H1 (cell line): ENCODE measurements around the gene DCDC2. TPM values are rescaled to one million over a fixed set of nuclear protein-coding genes. Genes with fewer than 3 reads are reported as not detected.

Source experiments
- CEBPB ChIP-seq: IDR thresholded peaks from 2 replicates; pipeline ENCODE4 v1.6.1; 2012; ENCODE audit warnings: low read depth, low read length
- GABPA ChIP-seq: IDR thresholded peaks from 2 replicates; pipeline ENCODE4 v1.6.1; 2011; ENCODE audit warnings: mild to moderate bottlenecking, low read length, moderate library complexity, borderline replicate concordance; ENCODE audit not compliant: insufficient read depth
- SIRT6 ChIP-seq: IDR thresholded peaks from one replicate; pipeline ENCODE4 v1.7.1; 2012; ENCODE audit warnings: low read length, inconsistent platforms
- TBP ChIP-seq: IDR thresholded peaks from 2 replicates; pipeline ENCODE4 v1.6.1; 2011; ENCODE audit warnings: low read depth, low read length, improper control_type of control experiment
- YY1 ChIP-seq: IDR thresholded peaks from 2 replicates; pipeline ENCODE4 v1.6.1; 2011; ENCODE audit warnings: low read depth, mild to moderate bottlenecking, low read length
- polyA plus RNA-seq, 7 experiments: library from polyadenylated mRNA; depleted of rRNA in 3 of 7; stranded (reverse) in 5 of 7; unstranded in 2 of 7; fragments of >200 nt in 5 of 7; fragments of 200-250 nt in 2 of 7; gene quantifications; 1 replicate in 5 of 7; 2 replicates in 1 of 7; 4 replicates in 1 of 7; pipeline versions ENCODE4 v1.2.1 to v1.2.3, GENCODE V29; 2011 to 2013; ENCODE audit warnings: missing spikeins in 2 of 7, mixed read lengths in 2 of 7
- total RNA-seq: library from RNA; stranded (reverse); fragmentation: NEBNext Ultra II Directional; extraction: Animal tissue kit (Norgen Biotek cat#: 25700); gene quantifications from 2 replicates; pipeline ENCODE4 v1.2.1, GENCODE V29; 2021
- TF ChIP-seq, protein P1 (sequence below): fragments of 300-600 bp; sonication (generic); IDR thresholded peaks from 2 replicates; pipeline ENCODE4 v1.7.1; 2012; ENCODE audit warnings: low read length, moderate library complexity, mild to moderate bottlenecking, inconsistent platforms; ENCODE audit not compliant: insufficient replicate concordance
- TF ChIP-seq, protein P2 (sequence below), 3 experiments: IDR thresholded peaks; 1 replicate in 2 of 3; 2 replicates in 1 of 3; pipeline versions ENCODE4 v1.5.1 to v1.6.1; 2011; ENCODE audit warnings: low read length in 3 of 3, mild to moderate bottlenecking in 3 of 3, inconsistent platforms in 2 of 3, low read depth in 1 of 3, moderate library complexity in 1 of 3; ENCODE audit not compliant: insufficient read depth in 1 of 3; ENCODE audit errors: control extremely low read depth in 1 of 3
- TF ChIP-seq, protein P3 (sequence below): IDR thresholded peaks from 2 replicates; pipeline ENCODE4 v1.6.1; 2012; ENCODE audit warnings: inconsistent platforms

The DCDC2 gene
- total and polyA plus RNA-seq, 2 of the 8 experiments (the other 6 are each of a cell fraction or from before 2014, with no cell fraction given) = 0.03 to 0.15 TPM

DNA sequence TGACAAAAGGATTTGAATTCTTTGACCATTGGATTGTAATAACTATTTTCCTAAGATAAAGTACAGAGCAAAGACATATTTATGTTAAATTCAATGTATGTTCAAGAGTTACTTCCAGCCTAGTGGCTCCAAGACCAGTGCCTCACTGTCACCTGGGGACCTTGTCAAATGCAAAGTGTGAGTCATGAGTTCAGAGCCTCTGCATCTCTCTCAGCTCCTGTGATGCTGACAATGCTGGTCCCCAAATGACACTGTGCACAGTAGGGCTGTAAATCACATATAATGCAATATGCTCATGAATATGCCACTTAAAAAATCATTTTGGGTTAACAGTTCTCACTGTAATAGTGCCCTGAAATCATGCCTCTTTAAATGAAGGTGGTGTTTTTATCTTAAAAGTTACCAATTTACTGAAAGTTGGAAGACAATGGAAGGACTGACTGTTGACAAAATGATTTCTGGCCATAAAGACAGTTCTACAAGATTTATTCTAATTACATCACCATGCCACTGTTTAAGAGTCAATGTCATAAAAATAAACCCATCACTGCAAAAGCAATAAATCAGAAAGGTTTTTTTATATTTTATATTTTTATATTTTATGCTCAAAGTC, 169.8 kb downstream of the DCDC2 start (continued):
- TF ChIP-seq, protein P1, sequence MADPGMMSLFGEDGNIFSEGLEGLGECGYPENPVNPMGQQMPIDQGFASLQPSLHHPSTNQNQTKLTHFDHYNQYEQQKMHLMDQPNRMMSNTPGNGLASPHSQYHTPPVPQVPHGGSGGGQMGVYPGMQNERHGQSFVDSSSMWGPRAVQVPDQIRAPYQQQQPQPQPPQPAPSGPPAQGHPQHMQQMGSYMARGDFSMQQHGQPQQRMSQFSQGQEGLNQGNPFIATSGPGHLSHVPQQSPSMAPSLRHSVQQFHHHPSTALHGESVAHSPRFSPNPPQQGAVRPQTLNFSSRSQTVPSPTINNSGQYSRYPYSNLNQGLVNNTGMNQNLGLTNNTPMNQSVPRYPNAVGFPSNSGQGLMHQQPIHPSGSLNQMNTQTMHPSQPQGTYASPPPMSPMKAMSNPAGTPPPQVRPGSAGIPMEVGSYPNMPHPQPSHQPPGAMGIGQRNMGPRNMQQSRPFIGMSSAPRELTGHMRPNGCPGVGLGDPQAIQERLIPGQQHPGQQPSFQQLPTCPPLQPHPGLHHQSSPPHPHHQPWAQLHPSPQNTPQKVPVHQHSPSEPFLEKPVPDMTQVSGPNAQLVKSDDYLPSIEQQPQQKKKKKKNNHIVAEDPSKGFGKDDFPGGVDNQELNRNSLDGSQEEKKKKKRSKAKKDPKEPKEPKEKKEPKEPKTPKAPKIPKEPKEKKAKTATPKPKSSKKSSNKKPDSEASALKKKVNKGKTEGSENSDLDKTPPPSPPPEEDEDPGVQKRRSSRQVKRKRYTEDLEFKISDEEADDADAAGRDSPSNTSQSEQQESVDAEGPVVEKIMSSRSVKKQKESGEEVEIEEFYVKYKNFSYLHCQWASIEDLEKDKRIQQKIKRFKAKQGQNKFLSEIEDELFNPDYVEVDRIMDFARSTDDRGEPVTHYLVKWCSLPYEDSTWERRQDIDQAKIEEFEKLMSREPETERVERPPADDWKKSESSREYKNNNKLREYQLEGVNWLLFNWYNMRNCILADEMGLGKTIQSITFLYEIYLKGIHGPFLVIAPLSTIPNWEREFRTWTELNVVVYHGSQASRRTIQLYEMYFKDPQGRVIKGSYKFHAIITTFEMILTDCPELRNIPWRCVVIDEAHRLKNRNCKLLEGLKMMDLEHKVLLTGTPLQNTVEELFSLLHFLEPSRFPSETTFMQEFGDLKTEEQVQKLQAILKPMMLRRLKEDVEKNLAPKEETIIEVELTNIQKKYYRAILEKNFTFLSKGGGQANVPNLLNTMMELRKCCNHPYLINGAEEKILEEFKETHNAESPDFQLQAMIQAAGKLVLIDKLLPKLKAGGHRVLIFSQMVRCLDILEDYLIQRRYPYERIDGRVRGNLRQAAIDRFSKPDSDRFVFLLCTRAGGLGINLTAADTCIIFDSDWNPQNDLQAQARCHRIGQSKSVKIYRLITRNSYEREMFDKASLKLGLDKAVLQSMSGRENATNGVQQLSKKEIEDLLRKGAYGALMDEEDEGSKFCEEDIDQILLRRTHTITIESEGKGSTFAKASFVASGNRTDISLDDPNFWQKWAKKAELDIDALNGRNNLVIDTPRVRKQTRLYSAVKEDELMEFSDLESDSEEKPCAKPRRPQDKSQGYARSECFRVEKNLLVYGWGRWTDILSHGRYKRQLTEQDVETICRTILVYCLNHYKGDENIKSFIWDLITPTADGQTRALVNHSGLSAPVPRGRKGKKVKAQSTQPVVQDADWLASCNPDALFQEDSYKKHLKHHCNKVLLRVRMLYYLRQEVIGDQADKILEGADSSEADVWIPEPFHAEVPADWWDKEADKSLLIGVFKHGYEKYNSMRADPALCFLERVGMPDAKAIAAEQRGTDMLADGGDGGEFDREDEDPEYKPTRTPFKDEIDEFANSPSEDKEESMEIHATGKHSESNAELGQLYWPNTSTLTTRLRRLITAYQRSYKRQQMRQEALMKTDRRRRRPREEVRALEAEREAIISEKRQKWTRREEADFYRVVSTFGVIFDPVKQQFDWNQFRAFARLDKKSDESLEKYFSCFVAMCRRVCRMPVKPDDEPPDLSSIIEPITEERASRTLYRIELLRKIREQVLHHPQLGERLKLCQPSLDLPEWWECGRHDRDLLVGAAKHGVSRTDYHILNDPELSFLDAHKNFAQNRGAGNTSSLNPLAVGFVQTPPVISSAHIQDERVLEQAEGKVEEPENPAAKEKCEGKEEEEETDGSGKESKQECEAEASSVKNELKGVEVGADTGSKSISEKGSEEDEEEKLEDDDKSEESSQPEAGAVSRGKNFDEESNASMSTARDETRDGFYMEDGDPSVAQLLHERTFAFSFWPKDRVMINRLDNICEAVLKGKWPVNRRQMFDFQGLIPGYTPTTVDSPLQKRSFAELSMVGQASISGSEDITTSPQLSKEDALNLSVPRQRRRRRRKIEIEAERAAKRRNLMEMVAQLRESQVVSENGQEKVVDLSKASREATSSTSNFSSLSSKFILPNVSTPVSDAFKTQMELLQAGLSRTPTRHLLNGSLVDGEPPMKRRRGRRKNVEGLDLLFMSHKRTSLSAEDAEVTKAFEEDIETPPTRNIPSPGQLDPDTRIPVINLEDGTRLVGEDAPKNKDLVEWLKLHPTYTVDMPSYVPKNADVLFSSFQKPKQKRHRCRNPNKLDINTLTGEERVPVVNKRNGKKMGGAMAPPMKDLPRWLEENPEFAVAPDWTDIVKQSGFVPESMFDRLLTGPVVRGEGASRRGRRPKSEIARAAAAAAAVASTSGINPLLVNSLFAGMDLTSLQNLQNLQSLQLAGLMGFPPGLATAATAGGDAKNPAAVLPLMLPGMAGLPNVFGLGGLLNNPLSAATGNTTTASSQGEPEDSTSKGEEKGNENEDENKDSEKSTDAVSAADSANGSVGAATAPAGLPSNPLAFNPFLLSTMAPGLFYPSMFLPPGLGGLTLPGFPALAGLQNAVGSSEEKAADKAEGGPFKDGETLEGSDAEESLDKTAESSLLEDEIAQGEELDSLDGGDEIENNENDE = no peak
- TF ChIP-seq GABPA (no peak), TBP (no peak), YY1 (no peak), CEBPB (no peak), SIRT6 (no peak)
- TF ChIP-seq, protein P2, sequence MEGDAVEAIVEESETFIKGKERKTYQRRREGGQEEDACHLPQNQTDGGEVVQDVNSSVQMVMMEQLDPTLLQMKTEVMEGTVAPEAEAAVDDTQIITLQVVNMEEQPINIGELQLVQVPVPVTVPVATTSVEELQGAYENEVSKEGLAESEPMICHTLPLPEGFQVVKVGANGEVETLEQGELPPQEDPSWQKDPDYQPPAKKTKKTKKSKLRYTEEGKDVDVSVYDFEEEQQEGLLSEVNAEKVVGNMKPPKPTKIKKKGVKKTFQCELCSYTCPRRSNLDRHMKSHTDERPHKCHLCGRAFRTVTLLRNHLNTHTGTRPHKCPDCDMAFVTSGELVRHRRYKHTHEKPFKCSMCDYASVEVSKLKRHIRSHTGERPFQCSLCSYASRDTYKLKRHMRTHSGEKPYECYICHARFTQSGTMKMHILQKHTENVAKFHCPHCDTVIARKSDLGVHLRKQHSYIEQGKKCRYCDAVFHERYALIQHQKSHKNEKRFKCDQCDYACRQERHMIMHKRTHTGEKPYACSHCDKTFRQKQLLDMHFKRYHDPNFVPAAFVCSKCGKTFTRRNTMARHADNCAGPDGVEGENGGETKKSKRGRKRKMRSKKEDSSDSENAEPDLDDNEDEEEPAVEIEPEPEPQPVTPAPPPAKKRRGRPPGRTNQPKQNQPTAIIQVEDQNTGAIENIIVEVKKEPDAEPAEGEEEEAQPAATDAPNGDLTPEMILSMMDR (IDR thresholded peaks at IDR 0.05; ENCODE audit: control extremely low read depth in 1 of 3, insufficient read depth in 1 of 3, low read depth in 1 of 3, low read length in 3 of 3) = no peak
- TF ChIP-seq, protein P3, sequence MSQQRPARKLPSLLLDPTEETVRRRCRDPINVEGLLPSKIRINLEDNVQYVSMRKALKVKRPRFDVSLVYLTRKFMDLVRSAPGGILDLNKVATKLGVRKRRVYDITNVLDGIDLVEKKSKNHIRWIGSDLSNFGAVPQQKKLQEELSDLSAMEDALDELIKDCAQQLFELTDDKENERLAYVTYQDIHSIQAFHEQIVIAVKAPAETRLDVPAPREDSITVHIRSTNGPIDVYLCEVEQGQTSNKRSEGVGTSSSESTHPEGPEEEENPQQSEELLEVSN = no peak
